Neural progenitor cell (in vitro differentiated cells): ENCODE measurements around the gene NRG3.

Source experiments
- CTCF ChIP-seq: fragments of 200-600 bp; sonication (generic); IDR thresholded peaks from 2 replicates; pipeline ENCODE4 v1.5.1; 2017; ENCODE audit warnings: antibody characterized with exemption, mild to moderate bottlenecking
- EZH2 ChIP-seq: fragments of 200-600 bp; sonication (generic); IDR thresholded peaks from 2 replicates; pipeline ENCODE4 v1.6.1; 2017; ENCODE audit warnings: antibody characterized with exemption, mild to moderate bottlenecking, moderate library complexity
- EZH2phosphoT487 ChIP-seq: fragments of 200-600 bp; sonication (generic); IDR thresholded peaks from 2 replicates; pipeline ENCODE4 v1.6.1; 2017; ENCODE audit warnings: antibody characterized with exemption

- TF ChIP-seq CTCF (no peak), EZH2 (no peak), EZH2phosphoT487 (no peak)
These were observed 1106.2 kb downstream of the NRG3 start for GRCh38 chr10:82981137-82981723.
